Common myeloid progenitor, CD34-positive (primary cell): ENCODE data around the gene CARD10.

Experiments used
- CTCF ChIA-PET: fragments of 350-600 bp; sonication (Branson Sonifier 250); formaldehyde crosslinking; loops from one replicate; lab custom pipeline; 2021; ENCODE audit warnings: antibody characterized with exemption; lab: Charles Lee
- POLR2A ChIA-PET: fragments of 350-600 bp; sonication (Branson Sonifier 250); formaldehyde crosslinking; loops from one replicate; lab custom pipeline; 2021; ENCODE audit warnings: antibody characterized with exemption; lab: Charles Lee
- DNase-seq, 3 donors: peaks; one replicate each; pipeline versions ENCODE4 v3.0.0 to v3.0.0-alpha.2; 2013
- H3K27ac ChIP-seq, 2 experiments: 1 replicate in 1 of 2; 2 replicates in 1 of 2; pipeline ENCODE4 v1.7.0; 2013; ENCODE audit warnings: inconsistent platforms in 2 of 2, low read length in 2 of 2, mild to moderate bottlenecking in 2 of 2, low read depth in 1 of 2, moderate library complexity in 1 of 2; ENCODE audit not compliant: severe bottlenecking in 2 of 2, insufficient read depth in 1 of 2, poor library complexity in 1 of 2
- H3K27me3 ChIP-seq, 5 experiments: replicated peaks in 2 of 5; 1 replicate in 3 of 5; 2 replicates in 2 of 5; pipeline versions ENCODE4 v1.6.1 to v1.7.0; 2013; ENCODE audit warnings: low read length in 4 of 5, mild to moderate bottlenecking in 2 of 5, moderate library complexity in 2 of 5, inconsistent platforms in 1 of 5; ENCODE audit not compliant: insufficient read depth in 5 of 5, control insufficient read depth in 4 of 5
- H3K36me3 ChIP-seq, 4 experiments: 1 replicate in 2 of 4; 2 replicates in 2 of 4; pipeline versions ENCODE4 v1.6.1 to v1.7.0; 2013; ENCODE audit warnings: low read length in 3 of 4, control low read depth in 1 of 4, mild to moderate bottlenecking in 1 of 4; ENCODE audit not compliant: control insufficient read depth in 4 of 4, insufficient read depth in 4 of 4
- H3K4me1 ChIP-seq, 4 experiments: 1 replicate in 3 of 4; 2 replicates in 1 of 4; pipeline versions ENCODE4 v1.6.1 to v1.7.1; 2013; ENCODE audit warnings: low read length in 3 of 4, mild to moderate bottlenecking in 3 of 4, control low read depth in 1 of 4, inconsistent platforms in 1 of 4, moderate library complexity in 1 of 4; ENCODE audit not compliant: control insufficient read depth in 4 of 4, insufficient read depth in 4 of 4; ENCODE audit errors: control extremely low read depth in 1 of 4
- H3K4me3 ChIP-seq, 7 experiments: 1 replicate in 4 of 7; 2 replicates in 3 of 7; pipeline versions ENCODE4 v1.5.1 to v1.7.0; 2013; ENCODE audit warnings: mild to moderate bottlenecking in 7 of 7, low read length in 6 of 7, moderate library complexity in 6 of 7, inconsistent platforms in 2 of 7, low read depth in 2 of 7, control low read depth in 1 of 7; ENCODE audit not compliant: insufficient read depth in 4 of 7, control insufficient read depth in 1 of 7; ENCODE audit errors: extremely low read depth in 1 of 7
- H3K9me3 ChIP-seq, 5 experiments: 1 replicate in 4 of 5; 2 replicates in 1 of 5; pipeline versions ENCODE4 v1.6.1 to v1.7.1; 2013; ENCODE audit warnings: low read length in 4 of 5, mild to moderate bottlenecking in 2 of 5, inconsistent platforms in 1 of 5, low read depth in 1 of 5, moderate library complexity in 1 of 5; ENCODE audit not compliant: control insufficient read depth in 4 of 5, insufficient read depth in 2 of 5; ENCODE audit errors: control extremely low read depth in 1 of 5
- WGBS: methylation state at CpG from one replicate; pipeline ENCODE4 v1.1.5; 2013; ENCODE audit not compliant: insufficient coverage; 5-methylcytosine and 5-hydroxymethylcytosine counted together

The CARD10 gene

GRCh38 chr22:37514526-37515051, 4.6 kb downstream of the CARD10 start:
- H3K4me1 ChIP-seq = peaks cover 0 to 24% (median 11%) of the 10 kb centered on the region in 4 experiments
- no peak for DNase-seq
- H3K4me3 ChIP-seq = no peak overlapping the region
- H3K27ac ChIP-seq = no peak overlapping the region
- peaks cover 0 to 19% (median 6%) of the 10 kb centered on the region in 5 experiments for H3K27me3 ChIP-seq
- H3K36me3 ChIP-seq = no peaks in the 10 kb centered on the region
- ChIA-PET CTCF (no interaction called here), POLR2A (no interaction called here)
- 96% methylated on average over 9 of the region's 15 CpGs for WGBS
- no peaks in the 10 kb centered on the region for H3K9me3 ChIP-seq

GRCh38 chr22:37511395-37512104, 7.7 kb downstream of the CARD10 start:
- ChIA-PET CTCF (interaction anchor here (1.1 to 8.8 kb wide), 2 partner anchors 15 to 81 kb away, joined by 3 to 66 read pairs; no protein-coding TSS in a partner anchor), POLR2A (interaction anchor here (0.6 kb wide), 1 partner anchor 192 kb away, joined by 7 read pairs; no protein-coding TSS in a partner anchor)
- Histone ChIP-seq H3K9me3 (no peaks in the 10 kb centered on the region), H3K27me3 (no peaks in the 10 kb centered on the region), H3K27ac (no peak overlapping the region), H3K4me1 (peaks cover 0 to 14% (median 0%) of the 10 kb centered on the region in 4 experiments), H3K36me3 (no peaks in the 10 kb centered on the region), H3K4me3 (no peak overlapping the region)
- DNase-seq = no peak
- WGBS = 100% methylated on average over 1 of the region's 6 CpGs

GRCh38 chr22:37510091-37510490, 9.1 kb downstream of the CARD10 start:
- Histone ChIP-seq H3K4me1 (peaks cover 0 to 14% (median 0%) of the 10 kb centered on the region in 4 experiments), H3K36me3 (no peaks in the 10 kb centered on the region), H3K4me3 (no peak overlapping the region), H3K9me3 (no peaks in the 10 kb centered on the region), H3K27ac (no peak overlapping the region), H3K27me3 (no peaks in the 10 kb centered on the region)
- POLR2A ChIA-PET = no interaction called here
- CTCF ChIA-PET = interaction anchor here (0.9 to 8.8 kb wide), 3 partner anchors 14 to 17 kb away, joined by 3 to 66 read pairs (median 4); no protein-coding TSS in a partner anchor
- 92% methylated on average over 10 of the region's 10 CpGs for WGBS
- DNase-seq = no peak

- ChIA-PET POLR2A (interaction anchor here (0.8 kb wide), 1 partner anchor 9 kb away, joined by 3 read pairs; no protein-coding TSS in a partner anchor), CTCF (interaction anchor here (1.4 to 8.8 kb wide), 2 partner anchors 13 to 14 kb away, joined by 4 to 66 read pairs; no protein-coding TSS in a partner anchor)
- no peak for DNase-seq
- 100% methylated on average over 3 of the region's 10 CpGs for WGBS
- Histone ChIP-seq H3K4me3 (no peak overlapping the region), H3K27me3 (no peaks in the 10 kb centered on the region), H3K9me3 (no peaks in the 10 kb centered on the region), H3K27ac (no peak overlapping the region), H3K4me1 (peaks cover 0 to 14% (median 0%) of the 10 kb centered on the region in 4 experiments), H3K36me3 (no peaks in the 10 kb centered on the region)
Measured at GRCh38 chr22:37509059-37509860, 10.0 kb downstream of the CARD10 start.

- Histone ChIP-seq H3K27me3 (no peaks in the 10 kb centered on the region), H3K36me3 (no peaks in the 10 kb centered on the region), H3K27ac (no peak overlapping the region), H3K4me1 (peaks cover 0 to 12% (median 0%) of the 10 kb centered on the region in 4 experiments), H3K4me3 (no peak overlapping the region), H3K9me3 (no peaks in the 10 kb centered on the region)
- no peak for DNase-seq
- CTCF ChIA-PET = interaction anchor here (1.4 to 8.8 kb wide), 2 partner anchors 12 to 15 kb away, joined by 4 to 66 read pairs; no protein-coding TSS in a partner anchor
- POLR2A ChIA-PET = interaction anchor here (0.8 kb wide), 1 partner anchor 10 kb away, joined by 3 read pairs; no protein-coding TSS in a partner anchor
- 95% methylated on average over 18 of the region's 22 CpGs for WGBS
Measured at GRCh38 chr22:37508431-37508992, 10.7 kb downstream of the CARD10 start.

- DNase-seq = no peak
- Histone ChIP-seq H3K9me3 (no peaks in the 10 kb centered on the region), H3K27ac (no peak overlapping the region), H3K4me3 (no peak overlapping the region), H3K4me1 (peaks cover 0 to 8% (median 0%) of the 10 kb centered on the region in 4 experiments), H3K36me3 (no peaks in the 10 kb centered on the region), H3K27me3 (no peaks in the 10 kb centered on the region)
- POLR2A ChIA-PET = no interaction called here
- WGBS = 99% methylated on average over 10 of the region's 10 CpGs
- CTCF ChIA-PET = interaction anchor here (1.3 to 8.8 kb wide), 3 partner anchors 11 to 85 kb away, joined by 4 to 66 read pairs (median 4); partner anchors contain the start of gene CARD10
Measured at GRCh38 chr22:37507731-37508130, 11.5 kb downstream of the CARD10 start.
